ENCODE data around the gene NLRP12.
"Not testable (repeated sequence)": the region's sequence is repeated elsewhere in the genome, so short reads cannot be mapped to it uniquely, and the experiment has no call there.

- not testable (repeated sequence) for TF ChIP-seq CTCF (conservative IDR thresholded peaks at IDR 0.05 in 1 of 2, IDR thresholded peaks at IDR 0.05 in 1 of 2; ENCODE audit: extremely low read depth in 1 of 2, insufficient read depth in 1 of 2, low read depth in 1 of 2, low read length in 2 of 2); EZH2 (IDR thresholded peaks at IDR 0.05; ENCODE audit: borderline replicate concordance, low read length)
Observed at GRCh38 chr19:53840914-53841313, 16.8 kb upstream of the NLRP12 start.

Data from mammary epithelial cell (primary cell).